ENCODE measurements around the gene MAPKAPK3. TPM values are rescaled to one million over a fixed set of nuclear protein-coding genes. Genes with fewer than 3 reads are reported as not detected.

The MAPKAPK3 gene
- total and polyA plus RNA-seq, 2 donors (not counting 3 experiments of a cell fraction or from before 2014, with no cell fraction given) = 21.3 to 30.5 TPM

DNA sequence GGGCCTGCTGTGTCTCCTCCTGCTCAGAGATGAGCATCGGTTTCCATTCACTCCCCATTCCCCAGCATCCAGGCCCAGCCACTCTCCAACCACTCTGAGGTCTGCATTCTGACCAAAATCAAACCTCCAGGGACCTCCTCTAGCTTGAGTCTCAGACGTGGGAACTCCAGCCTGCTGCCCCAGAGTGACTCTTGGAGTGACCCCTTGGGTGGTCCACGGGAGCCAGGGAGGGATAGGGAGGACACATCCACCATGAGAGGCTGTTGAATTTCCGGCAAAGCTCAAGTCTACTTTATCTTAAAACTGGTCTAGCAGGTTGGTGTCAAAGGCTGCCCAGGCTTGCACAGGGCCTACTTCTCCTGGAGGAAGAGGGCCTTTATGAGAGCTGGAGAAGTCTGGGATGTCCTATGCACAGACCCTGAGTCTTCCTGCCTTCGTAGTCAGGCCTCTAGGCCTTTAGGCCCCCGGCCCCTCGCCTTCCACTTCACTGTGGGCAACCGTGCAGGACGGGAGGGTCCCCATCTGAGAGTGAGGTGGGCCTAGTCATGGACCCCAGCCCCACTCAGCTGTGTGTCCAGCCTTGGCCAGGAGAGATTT, 14.3 kb upstream of the MAPKAPK3 start:
- Histone ChIP-seq H3K4me3 (replicated peaks in 1 of 3; ENCODE audit: insufficient read depth in 1 of 3, low read depth in 1 of 3, low read length in 3 of 3) (no peak overlapping the region), H3K27ac (ENCODE audit: insufficient read depth, low read depth, low read length) (no peak overlapping the region), H3K4me1 (ENCODE audit: control insufficient read depth, extremely low read depth, insufficient read depth, low read length) (peaks cover 10% of the 10 kb centered on the region), H3K9me3 (replicated peaks; ENCODE audit: control insufficient read depth, insufficient read depth, low read length) (no peaks in the 10 kb centered on the region), H3K27me3 (ENCODE audit: control insufficient read depth in 2 of 2, insufficient read depth in 2 of 2, low read length in 2 of 2) (no peaks in the 10 kb centered on the region), H4K20me1 (replicated peaks; ENCODE audit: control insufficient read depth, extremely low read depth, insufficient read depth, low read length) (no peaks in the 10 kb centered on the region), H2AFZ (ENCODE audit: low read depth, low read length) (no peak overlapping the region), H3K36me3 (ENCODE audit: control insufficient read depth in 2 of 2, extremely low read depth in 1 of 2, insufficient read depth in 2 of 2, low read length in 2 of 2) (peaks cover 0 to 3% of the 10 kb centered on the region in 2 experiments), H3K9ac (replicated peaks; ENCODE audit: extremely low read depth, insufficient read depth, low read length) (no peak overlapping the region), H3K79me2 (ENCODE audit: control insufficient read depth, insufficient read depth, low read length) (no peaks in the 10 kb centered on the region), H3K4me2 (ENCODE audit: insufficient read depth, low read length) (no peak overlapping the region), H3K9me1 (replicated peaks; ENCODE audit: control insufficient read depth, extremely low read depth, insufficient read depth, low read length) (no peaks in the 10 kb centered on the region)
- intact Hi-C loops (cut with micrococcal nuclease) (no loop called here), dilution Hi-C loops (cut with MboI; ENCODE audit: extremely low pct_ligation_motif_present, low sequenced_read_pairs) (no loop called here)
- no TSS peak for BruUV-seq (replicated peaks)
- no peak for TF ChIP-seq EZH2 (IDR thresholded peaks at IDR 0.05; ENCODE audit: borderline replicate concordance, low read depth, low read length, severe bottlenecking)
- no peak for TF ChIP-seq MYC (IDR thresholded peaks at IDR 0.05; ENCODE audit: low read depth, low read length)
- TF ChIP-seq GATA2 (IDR thresholded peaks at IDR 0.05; ENCODE audit: insufficient read depth, insufficient read length, low read depth, low read length) = no peak
- TF ChIP-seq POLR2A (IDR thresholded peaks at IDR 0.05; ENCODE audit: low read depth, low read length) = no peak
- TF ChIP-seq, protein P1, sequence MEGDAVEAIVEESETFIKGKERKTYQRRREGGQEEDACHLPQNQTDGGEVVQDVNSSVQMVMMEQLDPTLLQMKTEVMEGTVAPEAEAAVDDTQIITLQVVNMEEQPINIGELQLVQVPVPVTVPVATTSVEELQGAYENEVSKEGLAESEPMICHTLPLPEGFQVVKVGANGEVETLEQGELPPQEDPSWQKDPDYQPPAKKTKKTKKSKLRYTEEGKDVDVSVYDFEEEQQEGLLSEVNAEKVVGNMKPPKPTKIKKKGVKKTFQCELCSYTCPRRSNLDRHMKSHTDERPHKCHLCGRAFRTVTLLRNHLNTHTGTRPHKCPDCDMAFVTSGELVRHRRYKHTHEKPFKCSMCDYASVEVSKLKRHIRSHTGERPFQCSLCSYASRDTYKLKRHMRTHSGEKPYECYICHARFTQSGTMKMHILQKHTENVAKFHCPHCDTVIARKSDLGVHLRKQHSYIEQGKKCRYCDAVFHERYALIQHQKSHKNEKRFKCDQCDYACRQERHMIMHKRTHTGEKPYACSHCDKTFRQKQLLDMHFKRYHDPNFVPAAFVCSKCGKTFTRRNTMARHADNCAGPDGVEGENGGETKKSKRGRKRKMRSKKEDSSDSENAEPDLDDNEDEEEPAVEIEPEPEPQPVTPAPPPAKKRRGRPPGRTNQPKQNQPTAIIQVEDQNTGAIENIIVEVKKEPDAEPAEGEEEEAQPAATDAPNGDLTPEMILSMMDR (IDR thresholded peaks at IDR 0.05; ENCODE audit: extremely low read depth in 1 of 2, insufficient read depth in 1 of 2, low read depth in 1 of 2, low read length in 2 of 2) = no peak
- TF ChIP-seq POLR2AphosphoS5 (IDR thresholded peaks at IDR 0.05; ENCODE audit: insufficient read depth, low read depth, low read length) = no peak
- no peak for TF ChIP-seq JUN (IDR thresholded peaks at IDR 0.05; ENCODE audit: borderline replicate concordance, insufficient read depth, insufficient read length, low read depth)
- no peak for TF ChIP-seq FOS (IDR thresholded peaks at IDR 0.05; ENCODE audit: borderline replicate concordance, insufficient read depth, low read length)
- TF ChIP-seq, protein P2, sequence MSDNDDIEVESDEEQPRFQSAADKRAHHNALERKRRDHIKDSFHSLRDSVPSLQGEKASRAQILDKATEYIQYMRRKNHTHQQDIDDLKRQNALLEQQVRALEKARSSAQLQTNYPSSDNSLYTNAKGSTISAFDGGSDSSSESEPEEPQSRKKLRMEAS (IDR thresholded peaks at IDR 0.05; ENCODE audit: insufficient read depth, insufficient read length) = no peak
- FAIRE-seq (no peak), DNase-seq (ENCODE audit: low read depth, low spot score) (no peak)
- CTCF ChIA-PET = interaction anchor here (0.8 to 1.7 kb wide), 5 partner anchors 9 to 32 kb away, joined by 3 to 8 read pairs (median 4); partner anchors contain the start of genes CISH and MAPKAPK3
- POLR2A ChIA-PET = interaction anchor here (1.9 kb wide), 1 partner anchor 34 kb away, joined by 7 read pairs; the partner anchor contains the start of gene HEMK1

Data from endothelial cell of umbilical vein (primary cell).